ENCODE measurements around the gene SLC46A2.

DNA sequence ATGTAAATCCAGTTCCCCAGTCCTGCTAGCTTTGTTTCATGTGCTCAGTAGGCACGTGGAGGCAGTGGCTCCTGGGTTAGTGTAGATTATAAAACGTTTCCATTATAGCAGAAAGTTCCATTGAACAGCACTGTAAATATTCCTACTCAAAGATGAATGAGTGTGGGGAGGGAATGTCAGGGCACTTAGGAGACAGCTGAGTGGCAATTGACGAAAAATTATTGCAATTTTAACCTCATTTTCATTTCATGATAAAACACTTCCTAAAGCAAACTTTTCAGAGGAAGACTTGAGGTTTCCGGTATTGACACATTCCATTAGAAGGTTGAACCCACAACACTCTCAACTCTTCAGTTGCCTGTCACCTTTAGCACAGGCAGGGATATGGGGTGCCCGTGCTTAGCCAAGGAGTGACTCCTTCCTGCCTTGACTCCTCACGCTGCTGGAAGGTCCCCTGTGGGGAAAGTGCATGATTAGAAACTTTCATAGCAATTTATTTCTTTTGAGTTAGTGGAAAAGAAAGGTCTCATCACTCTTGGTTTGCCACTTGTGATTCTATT is 41.2 kb downstream of the SLC46A2 start:
- TF ChIP-seq, protein P1, sequence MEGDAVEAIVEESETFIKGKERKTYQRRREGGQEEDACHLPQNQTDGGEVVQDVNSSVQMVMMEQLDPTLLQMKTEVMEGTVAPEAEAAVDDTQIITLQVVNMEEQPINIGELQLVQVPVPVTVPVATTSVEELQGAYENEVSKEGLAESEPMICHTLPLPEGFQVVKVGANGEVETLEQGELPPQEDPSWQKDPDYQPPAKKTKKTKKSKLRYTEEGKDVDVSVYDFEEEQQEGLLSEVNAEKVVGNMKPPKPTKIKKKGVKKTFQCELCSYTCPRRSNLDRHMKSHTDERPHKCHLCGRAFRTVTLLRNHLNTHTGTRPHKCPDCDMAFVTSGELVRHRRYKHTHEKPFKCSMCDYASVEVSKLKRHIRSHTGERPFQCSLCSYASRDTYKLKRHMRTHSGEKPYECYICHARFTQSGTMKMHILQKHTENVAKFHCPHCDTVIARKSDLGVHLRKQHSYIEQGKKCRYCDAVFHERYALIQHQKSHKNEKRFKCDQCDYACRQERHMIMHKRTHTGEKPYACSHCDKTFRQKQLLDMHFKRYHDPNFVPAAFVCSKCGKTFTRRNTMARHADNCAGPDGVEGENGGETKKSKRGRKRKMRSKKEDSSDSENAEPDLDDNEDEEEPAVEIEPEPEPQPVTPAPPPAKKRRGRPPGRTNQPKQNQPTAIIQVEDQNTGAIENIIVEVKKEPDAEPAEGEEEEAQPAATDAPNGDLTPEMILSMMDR (conservative IDR thresholded peaks at IDR 0.05; ENCODE audit: low read length), result no peak
- no peak for TF ChIP-seq EZH2phosphoT487 (IDR thresholded peaks at IDR 0.05; ENCODE audit: borderline replicate concordance, low read depth, low read length)

Data from OCI-LY7 (cell line).